HCT116 (cell line): Measurements from ENCODE around the gene MTHFD2.

ENCODE experiments used
- CTCF ChIP-seq, 3 experiments: fragments of 200-600 bp in 1 of 3; sonication (generic) in 1 of 3; IDR thresholded peaks in 2 of 3; conservative IDR thresholded peaks in 1 of 3; 2 replicates each; pipeline ENCODE4 v1.5.1; 2012 to 2017; ENCODE audit warnings: low read depth in 2 of 3, low read length in 2 of 3, antibody characterized with exemption in 1 of 3, borderline replicate concordance in 1 of 3, control low read depth in 1 of 3, mild to moderate bottlenecking in 1 of 3, mixed read lengths in 1 of 3, mixed run types in 1 of 3, moderate library complexity in 1 of 3; ENCODE audit not compliant: insufficient read depth in 1 of 3
- EZH2phosphoT487 ChIP-seq: fragments of 200-600 bp; IDR thresholded peaks from 2 replicates; pipeline ENCODE4 v1.6.1; 2018; ENCODE audit warnings: antibody characterized with exemption, borderline replicate concordance
- FOSL1 ChIP-seq: IDR thresholded peaks from 2 replicates; pipeline ENCODE4 v1.6.1; 2012; ENCODE audit warnings: low read depth
- TCF7L2 ChIP-seq: IDR thresholded peaks from 2 replicates; pipeline ENCODE4 v1.7.0; 2011; ENCODE audit warnings: borderline replicate concordance, inconsistent platforms; ENCODE audit not compliant: insufficient read depth, insufficient read length; ENCODE audit errors: extremely low read depth
- ZBTB33 ChIP-seq: IDR thresholded peaks from 2 replicates; pipeline ENCODE4 v1.6.1; 2011; ENCODE audit warnings: mild to moderate bottlenecking, low read length, moderate library complexity; ENCODE audit not compliant: insufficient replicate concordance; ENCODE audit errors: extremely low read depth

GRCh38 chr2:74155830-74156229 is 42.6 kb upstream of the MTHFD2 start:
- TF ChIP-seq EZH2phosphoT487 (no peak), CTCF (IDR thresholded peaks at IDR 0.05 in 2 of 3, conservative IDR thresholded peaks at IDR 0.05 in 1 of 3; ENCODE audit: borderline replicate concordance in 1 of 3, insufficient read depth in 1 of 3, low read depth in 2 of 3, low read length in 2 of 3) (no peak), FOSL1 (no peak), TCF7L2 (no peak), ZBTB33 (no peak)
